GM19035 (cell line): ENCODE data around the gene PDK4.
"Not testable (repeated sequence)": the region's sequence is repeated elsewhere in the genome, so short reads cannot be mapped to it uniquely, and the experiment has no call there.

Source experiments
- ATAC-seq: cut with Tn5 transposase; IDR thresholded peaks from one replicate; pipeline ENCODE4 v1.9.1; 2021; ENCODE audit not compliant: unreplicated experiment

PDK4 gene

DNA sequence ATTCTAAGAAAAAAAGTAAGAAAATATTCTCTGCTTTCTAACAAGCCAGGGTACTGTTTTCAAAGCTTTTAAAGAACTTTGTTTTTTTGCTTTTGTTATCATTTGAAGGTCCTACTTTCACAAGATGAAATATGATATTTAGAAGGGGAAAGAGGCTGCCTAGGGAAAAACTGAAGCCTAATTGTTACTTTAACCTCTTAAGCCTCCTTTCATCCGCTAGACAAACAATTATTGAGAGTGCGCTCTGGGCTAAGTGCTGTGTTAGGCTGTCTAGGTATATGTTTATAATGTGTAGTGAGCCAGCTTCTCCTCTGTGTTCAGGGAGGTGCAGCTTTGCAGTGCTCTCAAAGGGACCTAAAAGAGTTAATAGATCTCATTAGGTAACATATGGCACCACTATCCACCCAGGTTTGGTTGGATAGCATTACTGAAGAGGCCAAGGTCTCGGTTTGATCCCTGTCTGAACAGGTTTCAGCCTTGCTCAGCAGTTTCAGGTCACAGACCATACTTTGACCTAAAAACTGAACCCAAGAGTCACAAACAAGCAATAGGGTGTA, 17.9 kb downstream of the PDK4 start:
- no peak for ATAC-seq

DNA sequence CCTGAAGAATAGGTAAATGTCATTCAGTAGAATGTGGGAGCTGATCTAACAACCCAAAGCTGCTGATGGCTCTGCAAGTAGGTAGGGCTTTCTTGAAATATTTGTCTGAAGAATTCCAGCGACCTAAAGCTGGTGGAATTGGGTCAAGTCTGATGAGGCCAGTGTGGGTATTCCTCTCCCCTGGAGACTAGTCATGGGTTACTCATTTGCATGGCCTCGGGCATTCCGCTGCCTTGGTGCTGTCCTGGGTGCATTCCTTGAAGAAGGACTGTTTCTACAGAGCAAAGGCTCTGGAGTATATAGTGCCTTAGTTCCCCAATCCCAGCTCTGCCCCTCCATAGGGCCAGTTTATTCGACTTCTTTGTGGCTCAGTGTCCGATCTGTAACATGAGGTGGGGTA, 19.2 kb downstream of the PDK4 start:
- no peak for ATAC-seq

DNA sequence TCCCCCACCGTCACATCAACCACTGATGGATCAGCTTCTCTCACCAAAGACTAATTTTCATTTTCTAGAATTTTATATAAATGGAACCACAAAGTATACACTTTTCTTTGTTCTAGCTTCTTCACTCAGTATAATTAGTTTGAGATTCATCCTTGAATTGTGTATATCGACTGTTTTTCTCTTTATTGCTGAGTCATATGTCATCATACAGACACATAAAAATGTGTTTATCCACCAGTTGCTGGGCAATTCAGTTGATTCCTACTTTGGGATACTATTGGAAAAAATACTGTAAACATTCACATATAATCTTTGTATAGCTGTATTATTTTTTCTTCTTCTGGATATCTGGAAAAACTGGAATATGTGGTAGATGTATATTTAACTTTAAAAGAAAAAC, 26.6 kb downstream of the PDK4 start:
- no peak for ATAC-seq

DNA sequence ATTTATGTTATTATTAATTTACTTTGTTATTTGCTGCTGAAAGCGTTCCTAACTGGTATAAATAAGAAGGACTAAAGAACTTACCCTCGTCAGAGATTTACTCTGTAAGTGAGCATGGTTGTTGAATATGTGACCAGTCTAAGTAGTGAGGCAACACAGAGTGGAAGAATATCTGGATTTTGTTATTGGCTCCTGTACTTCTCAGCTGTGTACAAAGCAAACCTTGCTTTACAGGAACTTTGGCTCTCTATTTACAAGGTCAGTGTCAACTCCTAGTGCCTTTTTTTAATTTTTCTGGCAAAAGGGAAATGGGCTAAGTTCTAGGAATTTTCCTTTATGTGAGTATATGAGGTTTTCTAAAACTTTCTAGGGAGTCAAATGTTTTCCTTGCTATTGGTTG, 35.6 kb downstream of the PDK4 start:
- no peak for ATAC-seq

DNA sequence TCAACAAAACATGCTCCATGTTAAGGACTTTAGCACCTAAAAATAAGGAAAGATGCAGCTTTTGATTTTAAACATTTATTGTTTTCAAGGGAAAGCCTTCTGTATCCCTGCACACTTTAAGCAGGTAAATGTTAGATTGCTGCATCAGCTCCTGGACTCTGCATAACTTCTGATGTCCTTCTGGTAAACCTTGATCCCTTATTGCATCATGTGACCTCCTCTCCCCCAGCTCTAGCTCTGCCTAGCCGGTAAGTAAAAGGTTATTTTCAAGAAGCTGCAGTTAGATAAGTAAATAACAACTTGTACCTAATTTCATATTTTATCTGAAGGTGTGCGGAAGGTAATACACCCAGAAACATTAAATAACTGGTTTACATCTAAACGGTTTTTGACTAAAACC, 37.5 kb downstream of the PDK4 start:
- ATAC-seq: no peak

DNA sequence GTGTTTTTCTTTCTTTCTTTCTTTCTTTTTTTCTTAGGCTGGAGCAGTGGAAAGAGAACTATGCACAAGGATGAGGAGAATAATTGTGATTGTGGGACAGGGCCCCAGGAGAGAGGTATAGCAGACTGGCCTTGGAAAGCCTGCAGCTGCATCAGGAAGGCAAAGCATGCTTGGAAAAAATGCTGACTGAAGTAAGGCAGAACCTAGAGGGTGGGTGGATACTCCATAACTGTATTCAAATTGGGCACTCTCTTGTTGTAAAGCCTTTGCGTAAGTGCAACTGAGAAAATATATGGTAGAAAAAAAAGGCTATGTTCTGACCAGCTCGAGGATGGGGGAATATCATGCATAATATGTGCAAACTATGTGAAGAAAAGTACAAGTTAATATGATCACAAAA, 39.5 kb downstream of the PDK4 start:
- ATAC-seq: no peak

DNA sequence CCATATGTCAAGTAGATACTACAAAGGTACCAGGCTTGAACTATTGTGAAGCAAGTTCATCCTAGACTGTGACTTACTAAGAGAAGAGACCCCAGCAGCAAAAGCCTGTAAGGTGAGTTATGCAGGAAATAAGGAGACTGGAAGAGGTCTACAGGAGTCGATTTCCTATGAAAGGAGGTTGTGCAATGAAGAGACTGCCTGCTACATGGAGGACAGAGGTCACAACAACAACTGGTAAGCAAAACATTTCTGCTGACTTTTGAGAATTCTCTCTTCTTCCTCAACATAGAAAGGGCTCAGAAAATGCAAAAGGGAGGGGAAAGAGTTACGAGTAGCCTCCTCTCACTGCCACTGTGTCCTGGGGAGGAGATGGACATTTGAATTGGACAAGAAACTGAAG, 42.4 kb downstream of the PDK4 start:
- no peak for ATAC-seq

DNA sequence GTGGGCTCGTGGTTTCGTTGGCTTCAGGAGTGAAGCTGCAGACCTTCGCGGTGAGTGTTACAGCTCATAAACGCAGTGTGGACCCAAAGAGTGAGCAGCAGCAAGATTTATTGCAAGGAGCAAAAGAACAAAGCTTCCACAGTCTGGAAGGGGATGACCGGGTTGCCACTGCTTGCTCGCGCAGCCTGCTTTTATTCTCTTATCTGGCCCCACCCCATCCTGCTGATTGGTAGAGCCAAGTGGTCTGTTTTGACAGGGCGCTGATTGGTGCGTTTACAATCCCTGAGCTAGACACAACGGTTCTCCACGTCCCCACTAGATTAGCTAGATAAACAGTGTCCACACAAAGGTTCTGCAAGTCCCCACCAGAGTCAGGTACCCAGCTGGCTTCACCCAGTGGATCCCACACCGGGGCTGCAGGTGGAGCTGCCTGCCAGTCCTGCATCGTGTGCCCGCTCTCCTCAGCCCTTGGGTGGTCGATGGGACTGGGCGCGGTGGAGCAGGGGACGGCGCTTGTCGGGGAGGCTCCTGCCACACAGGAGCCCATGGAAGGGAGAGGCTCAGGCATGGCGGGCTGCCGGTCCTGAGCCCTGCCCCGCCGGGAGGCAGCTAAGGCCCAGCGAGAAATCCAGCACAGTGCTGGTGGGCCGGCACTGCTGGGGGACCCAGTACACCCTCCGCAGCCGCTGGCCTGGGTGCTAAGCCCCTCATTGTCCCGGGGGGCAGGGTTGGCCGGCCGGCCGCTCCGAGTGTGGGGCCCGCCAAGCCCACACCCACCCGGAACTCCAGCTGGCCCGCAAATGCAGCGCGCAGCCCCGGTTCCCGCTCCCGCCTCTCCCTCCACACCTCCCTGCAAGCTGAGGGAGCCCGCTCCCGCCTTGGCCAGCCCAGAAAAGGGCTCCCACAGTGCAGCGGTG, 44.0 kb downstream of the PDK4 start:
- ATAC-seq: not testable (repeated sequence)

DNA sequence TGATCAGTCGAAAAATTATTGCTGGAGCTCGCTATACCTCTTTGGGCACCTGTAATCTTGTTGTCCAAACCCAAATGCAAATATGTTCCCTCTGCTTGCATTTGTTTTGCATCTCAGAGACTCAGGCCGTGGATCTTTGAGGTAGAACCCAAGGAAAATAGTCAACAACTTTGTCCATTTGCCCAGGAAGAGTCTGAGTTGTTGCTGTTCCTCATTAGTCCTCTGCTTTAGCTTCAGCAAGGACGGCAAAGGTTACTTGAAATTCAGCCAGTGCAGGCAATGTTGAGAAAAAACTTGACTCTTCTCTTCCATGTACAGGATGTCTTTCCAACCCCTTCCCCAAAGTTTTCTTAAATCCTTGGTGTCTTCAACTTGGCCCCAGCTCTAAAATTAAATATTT, 45.8 kb downstream of the PDK4 start:
- ATAC-seq: no peak

DNA sequence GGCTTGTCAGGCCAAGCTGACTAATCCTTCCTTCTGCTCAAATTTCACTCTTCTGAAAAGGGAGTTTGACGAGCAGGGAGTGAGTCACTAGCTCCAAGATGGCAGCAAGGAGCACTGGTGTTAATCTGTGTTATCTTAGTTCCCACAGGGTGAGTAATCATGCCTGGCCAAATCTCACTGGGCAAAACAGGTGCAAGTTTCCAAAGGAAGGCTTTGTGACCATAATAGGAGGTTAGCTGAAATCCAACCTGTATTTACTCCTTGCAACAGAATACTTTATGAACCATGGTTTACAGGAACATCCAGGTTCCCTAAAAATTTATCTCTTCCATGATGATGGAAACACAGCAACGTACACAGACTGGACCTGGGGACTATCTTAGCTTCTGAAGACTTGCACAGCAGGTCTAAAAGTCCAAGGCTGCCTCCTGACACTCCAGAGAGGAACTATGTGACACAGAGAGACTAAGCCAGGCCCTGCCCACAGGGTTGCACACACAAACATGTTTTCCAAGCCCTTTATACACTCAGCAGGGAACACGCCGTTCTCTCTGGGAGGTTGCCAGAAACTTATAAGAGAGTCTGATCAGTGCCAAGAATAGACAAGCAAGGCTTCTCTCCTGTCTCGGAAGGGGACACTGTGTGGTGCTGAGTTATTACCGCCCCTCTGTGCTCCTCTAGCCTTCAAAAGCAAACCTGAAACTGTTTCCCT, 46.3 kb downstream of the PDK4 start:
- no peak for ATAC-seq

DNA sequence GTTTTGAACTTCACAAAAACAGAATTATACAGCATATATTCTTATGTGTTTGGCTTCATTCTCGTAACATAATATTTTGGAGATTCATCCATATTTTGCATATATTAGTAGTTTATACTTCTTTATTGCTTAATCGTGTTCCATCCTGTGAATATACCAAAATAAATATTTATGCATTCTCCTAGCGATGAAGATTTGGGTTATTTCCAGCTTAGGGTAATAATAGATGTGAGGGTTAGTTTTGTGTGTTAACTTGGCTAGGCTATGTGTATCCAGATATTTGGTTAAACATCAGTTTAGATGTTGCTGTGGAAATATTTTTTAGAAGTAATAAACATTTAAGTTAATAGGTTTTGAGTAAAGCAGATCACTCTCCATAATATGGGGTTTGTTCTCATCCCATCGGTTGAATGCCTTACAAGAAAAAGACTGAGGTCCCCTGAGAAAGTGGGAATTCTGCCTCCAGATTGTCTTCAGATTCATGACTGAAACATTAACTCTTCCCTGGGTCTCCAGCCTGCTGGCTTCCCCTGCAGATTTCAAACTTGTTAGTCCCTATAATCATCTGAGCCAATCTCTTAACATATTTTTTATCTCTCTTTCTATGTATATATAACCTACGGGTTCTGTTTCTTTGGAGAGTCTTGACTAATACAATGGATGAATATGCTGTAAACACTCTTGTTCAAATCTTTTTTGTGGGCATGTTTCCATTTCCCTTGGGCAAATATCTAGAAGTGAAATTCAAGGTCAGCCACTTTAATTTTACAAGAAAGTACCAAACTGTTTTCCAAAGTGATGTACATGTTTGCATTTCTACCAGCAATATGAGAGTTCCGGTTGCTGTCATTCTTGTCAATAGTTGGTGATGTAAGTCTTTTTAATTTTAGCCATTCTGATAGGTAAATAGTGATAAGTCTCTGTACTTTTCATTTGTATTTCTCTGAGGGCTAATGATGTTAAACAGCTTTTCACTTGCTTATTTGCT, 48.7 kb downstream of the PDK4 start:
- no peak for ATAC-seq

DNA sequence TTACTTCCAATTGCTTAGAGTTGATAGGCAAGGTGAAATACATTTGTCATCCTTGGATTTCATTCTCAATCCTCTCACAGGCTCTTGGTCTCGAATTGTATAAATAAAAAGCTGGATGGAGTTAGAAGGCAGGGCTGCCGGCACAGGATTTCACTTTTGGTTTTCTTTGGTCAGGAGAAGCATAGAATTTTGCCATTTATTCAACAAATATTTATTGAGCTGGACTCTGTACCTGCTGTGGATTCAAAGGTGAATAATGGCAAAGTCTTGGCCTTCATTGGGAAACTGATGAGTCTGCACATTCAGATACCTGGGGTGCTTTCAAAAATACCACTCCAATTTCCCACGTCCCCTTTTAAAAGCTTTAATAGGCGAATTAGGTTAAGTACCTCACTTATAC, 49.7 kb downstream of the PDK4 start:
- no peak for ATAC-seq

DNA sequence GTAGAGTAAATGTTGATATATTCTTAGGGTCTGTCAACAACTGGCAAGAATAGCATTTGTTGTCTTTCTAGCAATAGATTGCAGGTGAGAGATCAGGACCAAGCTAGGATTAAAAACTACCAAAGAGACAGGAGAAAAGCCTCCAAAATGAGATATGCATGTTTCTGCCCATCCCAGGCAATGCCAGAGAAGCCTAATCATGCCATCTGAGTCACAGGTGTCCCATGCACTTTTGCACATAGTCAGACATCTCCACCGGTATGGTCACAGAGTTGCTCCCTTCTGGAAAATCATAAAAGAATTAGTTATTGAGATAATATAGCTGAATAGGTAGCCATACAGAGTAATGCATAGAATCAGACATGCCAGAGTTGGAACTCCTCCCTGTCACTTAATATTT, 50.6 kb downstream of the PDK4 start:
- no peak for ATAC-seq

DNA sequence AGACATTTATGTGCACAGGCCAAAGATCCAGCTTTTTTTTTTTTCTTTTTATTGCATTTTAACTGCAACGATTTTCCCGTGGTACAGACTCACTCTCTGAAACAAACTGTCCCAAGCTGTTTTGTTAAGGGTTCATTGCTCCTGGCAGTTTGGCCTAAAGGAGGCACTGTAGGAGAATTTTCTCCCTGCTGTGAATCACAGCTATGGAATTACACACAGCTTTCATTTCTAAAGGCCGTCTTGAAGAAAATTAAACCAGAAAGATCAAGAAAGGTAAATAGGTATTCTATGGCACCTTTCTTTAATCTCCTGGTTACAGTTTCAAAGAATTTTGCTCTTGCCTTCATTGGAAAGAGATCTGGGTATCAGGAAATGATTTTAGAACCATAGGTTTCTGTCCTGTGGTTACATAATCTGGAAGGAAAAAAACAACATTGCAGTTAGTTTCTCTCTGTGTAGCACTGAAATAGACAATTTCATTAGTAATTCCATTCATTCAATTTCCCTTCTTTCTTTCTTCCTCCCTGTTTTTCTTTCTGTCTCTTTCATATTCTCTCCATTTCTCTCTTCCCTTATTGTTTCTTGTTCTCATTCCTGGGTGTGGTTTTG, 51.2 kb downstream of the PDK4 start:
- no peak for ATAC-seq

DNA sequence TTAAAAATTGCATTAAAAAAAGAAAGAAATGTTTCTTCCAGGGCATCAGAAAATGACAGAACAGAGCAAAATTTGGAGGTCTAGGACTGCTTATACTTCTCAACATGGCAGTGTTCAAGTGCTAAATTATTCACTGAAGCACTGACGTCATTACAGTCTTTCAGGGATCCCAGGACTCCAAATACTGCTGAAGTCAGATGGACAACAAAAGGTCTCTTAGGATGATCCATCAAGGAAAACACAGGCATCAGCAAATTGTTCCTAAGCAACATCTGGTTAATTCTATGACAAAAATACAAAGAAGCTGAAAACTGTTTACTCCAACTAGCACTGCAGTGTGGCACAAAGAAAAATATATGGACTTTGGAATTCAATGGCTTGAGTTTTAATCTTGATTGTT, 52.1 kb downstream of the PDK4 start:
- no peak for ATAC-seq

DNA sequence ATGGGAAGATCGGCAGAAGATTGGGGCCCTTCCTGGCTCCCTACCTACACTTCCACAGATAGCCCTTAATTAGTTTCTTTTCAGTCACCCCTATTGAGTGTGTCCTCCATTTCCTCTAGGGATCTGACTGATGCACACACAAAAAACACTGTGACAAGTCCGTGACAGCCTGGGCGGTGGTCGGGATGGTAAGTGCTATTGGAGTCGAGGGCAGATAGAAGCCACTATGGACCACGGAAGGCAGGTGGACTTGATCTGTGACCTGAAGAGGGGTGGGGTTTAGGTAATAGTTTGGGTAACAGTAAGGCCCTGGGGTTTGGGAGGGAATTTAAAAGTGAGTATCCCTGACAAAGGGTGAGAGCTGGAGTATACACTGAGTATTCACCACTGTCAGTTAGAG, 53.0 kb downstream of the PDK4 start:
- ATAC-seq: no peak

DNA sequence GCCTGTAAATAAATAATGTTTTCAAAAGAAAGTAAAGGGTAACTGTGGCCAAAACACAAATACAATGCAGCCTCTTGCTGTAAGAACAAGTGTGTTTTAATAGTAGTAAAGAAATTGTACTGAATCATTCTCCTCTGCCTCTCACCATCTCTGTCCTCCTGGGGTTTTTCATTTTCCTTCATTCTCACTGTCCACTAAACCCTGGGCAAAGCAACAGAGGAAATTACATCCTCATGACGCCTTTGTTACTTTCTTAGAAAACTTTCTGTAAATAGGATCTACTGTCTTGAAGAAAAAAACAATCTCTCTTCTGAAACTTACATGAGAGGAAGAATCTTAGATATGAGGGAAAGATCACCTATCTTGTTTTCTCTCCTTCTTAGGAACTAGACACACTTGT, 56.0 kb downstream of the PDK4 start:
- no peak for ATAC-seq

DNA sequence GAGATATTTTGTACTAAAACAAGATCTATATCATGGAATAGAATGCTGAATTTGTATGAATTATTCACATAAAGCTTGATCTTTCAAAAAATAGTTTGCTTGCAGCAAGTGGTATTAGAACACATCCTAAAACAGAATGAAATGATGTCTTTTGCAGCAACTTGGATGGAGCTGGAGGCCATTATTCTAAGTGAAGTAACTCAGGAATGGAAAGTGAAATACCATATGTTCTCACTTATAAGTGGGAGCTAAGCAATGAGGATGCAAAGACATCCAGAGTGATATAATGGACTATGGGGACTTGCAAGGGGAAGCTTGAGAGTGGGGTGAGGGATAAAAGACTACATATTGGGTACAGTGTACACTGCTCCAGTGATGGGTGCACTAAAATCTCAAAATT, 56.9 kb downstream of the PDK4 start:
- ATAC-seq: no peak

DNA sequence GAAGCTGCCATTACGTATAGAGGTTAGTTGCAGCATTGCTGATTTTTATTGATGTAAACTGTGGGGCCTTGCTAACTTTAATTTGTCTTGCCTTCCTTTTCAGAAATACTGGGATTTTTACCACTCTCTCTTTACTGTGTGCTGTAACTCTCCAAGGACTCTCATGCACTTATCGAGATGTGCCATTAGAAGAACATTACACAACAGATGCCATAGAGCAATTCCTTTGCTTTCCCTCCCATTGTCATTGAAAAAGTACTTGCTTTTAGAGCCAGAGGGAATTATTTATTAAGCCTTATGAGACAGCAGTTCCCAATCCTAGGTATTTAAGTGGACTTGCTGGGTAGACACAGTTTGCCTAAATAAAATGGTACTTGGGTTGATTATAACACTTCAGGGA, 58.8 kb downstream of the PDK4 start:
- ATAC-seq: no peak

DNA sequence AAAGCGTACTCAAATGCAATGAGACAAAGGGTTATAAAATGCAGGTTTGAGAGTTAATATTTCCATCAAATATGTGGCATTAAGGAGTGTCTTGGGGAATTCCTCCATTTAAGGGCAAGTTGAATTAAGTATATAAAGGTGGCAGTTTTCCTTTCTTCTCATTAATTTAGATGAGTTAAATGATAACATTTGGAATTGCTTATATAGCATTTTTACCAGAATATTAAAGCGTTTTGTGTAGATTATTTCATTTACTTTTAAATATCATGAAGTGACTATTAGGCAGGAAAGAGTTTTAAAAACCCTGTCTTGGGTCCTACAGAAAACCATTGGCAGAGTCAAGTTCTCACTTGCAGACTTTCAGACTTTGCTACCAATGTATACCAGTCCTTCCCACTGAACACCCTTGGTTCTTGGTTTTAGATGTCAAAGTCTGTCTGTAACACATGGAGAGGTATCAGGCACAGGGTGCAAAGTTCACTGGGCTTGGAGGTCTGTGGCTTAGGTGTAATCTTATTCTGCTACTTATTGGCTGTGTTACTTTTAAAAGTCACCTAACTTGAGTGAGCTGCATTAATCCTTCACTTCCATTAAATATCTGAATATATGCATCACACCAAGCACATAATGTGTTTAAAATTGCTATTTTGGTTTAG, 59.5 kb downstream of the PDK4 start:
- no peak for ATAC-seq
